ENCODE results near the gene MBNL2. TPM values are rescaled to one million over a fixed set of nuclear protein-coding genes. Genes with fewer than 3 reads are reported as not detected.

The MBNL2 gene
- total RNA-seq, 1 donor from 2014 or later: 12.4 TPM

GRCh38 chr13:97239943-97240787, 18.0 kb downstream of the MBNL2 start:
- Mint-ChIP-seq H3K36me3 (ENCODE audit: unreplicated experiment) (peaks cover 6% of the 10 kb centered on the region), H3K9me3 (ENCODE audit: unreplicated experiment) (peaks cover 2% of the 10 kb centered on the region), H3K4me1 (ENCODE audit: low read depth, unreplicated experiment) (peaks cover 25% of the 10 kb centered on the region), H3K27me3 (ENCODE audit: unreplicated experiment) (no peaks in the 10 kb centered on the region), H3K27ac (ENCODE audit: unreplicated experiment) (no peak overlapping the region), H3K4me3 (ENCODE audit: unreplicated experiment) (no peak overlapping the region)
- DNase-seq: no peak
- TF ChIP-seq CTCF (IDR thresholded peaks at IDR 0.05; ENCODE audit: partially characterized antibody, unreplicated experiment): no peak

GRCh38 chr13:97240788-97241734, 18.9 kb downstream of the MBNL2 start:
- peaks cover 16% of the 10 kb centered on the region for H3K4me1 Mint-ChIP-seq (ENCODE audit: low read depth, unreplicated experiment)
- DNase-seq: no peak
- H3K36me3 Mint-ChIP-seq (ENCODE audit: unreplicated experiment): peaks cover 6% of the 10 kb centered on the region
- H3K27me3 Mint-ChIP-seq (ENCODE audit: unreplicated experiment): no peaks in the 10 kb centered on the region
- H3K4me3 Mint-ChIP-seq (ENCODE audit: unreplicated experiment): no peak overlapping the region
- peaks cover 2% of the 10 kb centered on the region for H3K9me3 Mint-ChIP-seq (ENCODE audit: unreplicated experiment)
- H3K27ac Mint-ChIP-seq (ENCODE audit: unreplicated experiment): no peak overlapping the region
- TF ChIP-seq CTCF (IDR thresholded peaks at IDR 0.05; ENCODE audit: partially characterized antibody, unreplicated experiment): no peak

GRCh38 chr13:97241761-97242160, 19.6 kb downstream of the MBNL2 start:
- peaks cover 14% of the 10 kb centered on the region for H3K4me1 Mint-ChIP-seq (ENCODE audit: low read depth, unreplicated experiment)
- H3K27me3 Mint-ChIP-seq (ENCODE audit: unreplicated experiment): no peaks in the 10 kb centered on the region

GRCh38 chr13:97242755-97243497, 20.8 kb downstream of the MBNL2 start:
- Mint-ChIP-seq H3K9me3 (ENCODE audit: unreplicated experiment) (peaks cover 2% of the 10 kb centered on the region), H3K36me3 (ENCODE audit: unreplicated experiment) (peaks cover 2% of the 10 kb centered on the region), H3K4me1 (ENCODE audit: low read depth, unreplicated experiment) (peaks cover 14% of the 10 kb centered on the region), H3K27ac (ENCODE audit: unreplicated experiment) (peak overlapping the region; percentile 35), H3K4me3 (ENCODE audit: unreplicated experiment) (no peak overlapping the region), H3K27me3 (ENCODE audit: unreplicated experiment) (no peaks in the 10 kb centered on the region)
- no peak for DNase-seq
- no peak for TF ChIP-seq CTCF (IDR thresholded peaks at IDR 0.05; ENCODE audit: partially characterized antibody, unreplicated experiment)

More at GRCh38 chr13:97241761-97242160, 19.6 kb downstream of the MBNL2 start:
- TF ChIP-seq CTCF (IDR thresholded peaks at IDR 0.05; ENCODE audit: partially characterized antibody, unreplicated experiment): no peak
- Mint-ChIP-seq H3K27ac (ENCODE audit: unreplicated experiment) (no peak overlapping the region), H3K36me3 (ENCODE audit: unreplicated experiment) (peaks cover 6% of the 10 kb centered on the region), H3K4me3 (ENCODE audit: unreplicated experiment) (no peak overlapping the region), H3K9me3 (ENCODE audit: unreplicated experiment) (peaks cover 2% of the 10 kb centered on the region)
- no peak for DNase-seq
